Transverse colon (tissue), 4 donors: ENCODE results near the gene GARS1.

Source experiments
- CTCF ChIP-seq, 5 experiments: fragments of 200-600 bp in 3 of 5; fragments of 450-650 bp in 2 of 5; sonication (generic) in 3 of 5; IDR thresholded peaks; 1 replicate in 2 of 5; 2 replicates in 3 of 5; pipeline ENCODE4 v1.5.1; 2016 to 2017; ENCODE audit warnings: antibody characterized with exemption in 5 of 5, inconsistent platforms in 3 of 5, mild to moderate bottlenecking in 2 of 5, moderate library complexity in 1 of 5
- EP300 ChIP-seq: sonication (generic); formaldehyde crosslinking; IDR thresholded peaks from one replicate; pipeline ENCODE4 v1.6.1; 2017; ENCODE audit warnings: antibody characterized with exemption, low read depth
- POLR2A ChIP-seq: fragments of 450-650 bp; IDR thresholded peaks from one replicate; pipeline ENCODE4 v1.6.1; 2016; ENCODE audit warnings: antibody characterized with exemption, mild to moderate bottlenecking, moderate library complexity
- POLR2AphosphoS5 ChIP-seq, 3 donors: sonication (generic); formaldehyde crosslinking; IDR thresholded peaks; one replicate each; pipeline ENCODE4 v1.6.1; 2016; ENCODE audit warnings: antibody characterized with exemption in 3 of 3

- TF ChIP-seq POLR2AphosphoS5 (IDR thresholded peaks at IDR 0.05) (no peak), CTCF (IDR thresholded peaks at IDR 0.05) (no peak), EP300 (no peak), POLR2A (no peak)
These were observed 59.8 kb downstream of the GARS1 start for GRCh38 chr7:30654296-30655090.
